ENCODE data around the gene CCDC120.

Gene CCDC120

GRCh38 chrX:49106296-49106695 is 47.5 kb downstream of the CCDC120 start:
- no peak for DNase-seq

GRCh38 chrX:49106930-49107329 is 48.1 kb downstream of the CCDC120 start:
- peak; percentile 41 for DNase-seq

- DNase-seq, result no peak
Measured at GRCh38 chrX:49108641-49109040, 49.8 kb downstream of the CCDC120 start.

GRCh38 chrX:49110417-49110816 is 51.6 kb downstream of the CCDC120 start:
- no peak for DNase-seq

- DNase-seq, result no peak
Measured at GRCh38 chrX:49111791-49112190, 53.0 kb downstream of the CCDC120 start.

- no peak for DNase-seq
Measured at GRCh38 chrX:49116076-49116475, 57.3 kb downstream of the CCDC120 start.

- no peak for DNase-seq
Measured at GRCh38 chrX:49116716-49117115, 57.9 kb downstream of the CCDC120 start.

- DNase-seq, result no peak
Measured at GRCh38 chrX:49117581-49117980, 58.8 kb downstream of the CCDC120 start.
